Gastrocnemius medialis (tissue), 4 donors: ENCODE results near the gene GMPR.

Experiments
- CTCF ChIP-seq, 5 experiments: fragments of 450-650 bp in 3 of 5; fragments of 200-600 bp in 2 of 5; sonication (generic) in 2 of 5; IDR thresholded peaks in 4 of 5; conservative IDR thresholded peaks in 1 of 5; 1 replicate in 4 of 5; 2 replicates in 1 of 5; pipeline ENCODE4 v1.5.1; 2016 to 2019; ENCODE audit warnings: antibody characterized with exemption in 5 of 5, mild to moderate bottlenecking in 3 of 5, moderate library complexity in 3 of 5
- POLR2A ChIP-seq, 2 donors: fragments of 450-650 bp; IDR thresholded peaks; one replicate each; pipeline ENCODE4 v1.6.1; 2017; ENCODE audit warnings: antibody characterized with exemption in 2 of 2, mild to moderate bottlenecking in 2 of 2, moderate library complexity in 2 of 2

- TF ChIP-seq CTCF (IDR thresholded peaks at IDR 0.05 in 4 of 5, conservative IDR thresholded peaks at IDR 0.05 in 1 of 5) (no peak), POLR2A (IDR thresholded peaks at IDR 0.05) (peak; percentile 48 to 54)
Measured at GRCh38 chr6:16240589-16241320, 2.4 kb downstream of the GMPR start.
